Epidermal melanocyte (primary cell): ENCODE data around the gene PPP6R3.

ENCODE experiments used
- DNase-seq: peaks from one replicate; pipeline ENCODE4 v3.0.0; 2011; ENCODE audit warnings: low spot score; ENCODE audit not compliant: insufficient read length

Gene PPP6R3

GRCh38 chr11:68495220-68495729, 34.7 kb downstream of the PPP6R3 start:
- DNase-seq, result no peak

DNA sequence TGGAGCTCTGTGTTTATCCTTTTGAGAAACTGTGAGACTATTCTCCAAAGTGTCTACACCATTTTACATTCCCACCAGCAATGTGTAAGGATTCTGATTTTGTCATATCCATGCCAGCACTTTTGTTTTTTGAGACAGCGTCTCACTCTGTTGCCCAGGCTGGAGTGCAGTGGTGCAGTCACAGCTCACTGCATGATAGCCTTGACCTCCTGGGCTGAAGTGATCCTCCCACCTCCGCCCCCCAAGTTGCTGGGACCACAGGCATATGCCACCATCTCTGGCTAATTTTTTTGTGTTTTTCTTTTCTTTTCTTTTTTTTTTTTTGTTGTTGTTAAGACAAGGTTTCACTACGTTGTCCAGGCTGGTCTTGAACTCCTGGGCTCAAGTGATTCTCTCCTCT, 35.3 kb downstream of the PPP6R3 start:
- DNase-seq, result no peak

DNA sequence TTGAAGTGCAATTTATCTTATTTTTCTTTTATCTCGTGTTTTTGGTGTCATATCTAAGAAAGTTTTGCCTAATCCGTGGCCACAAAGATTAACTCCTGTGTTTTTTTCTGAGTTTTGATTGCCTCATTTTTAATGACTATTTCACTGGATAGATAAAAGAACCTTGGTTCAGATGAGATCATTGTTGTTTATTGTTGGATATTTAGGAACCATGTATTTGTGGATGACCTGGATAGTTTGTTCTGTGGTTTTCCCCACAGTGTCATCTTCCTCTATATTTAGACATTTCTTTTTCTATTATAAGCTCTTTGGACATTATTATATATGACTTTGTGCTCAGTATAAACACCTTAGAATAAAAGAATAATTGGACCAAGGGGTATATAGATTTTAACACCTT, 37.2 kb downstream of the PPP6R3 start:
- DNase-seq, result no peak

DNA sequence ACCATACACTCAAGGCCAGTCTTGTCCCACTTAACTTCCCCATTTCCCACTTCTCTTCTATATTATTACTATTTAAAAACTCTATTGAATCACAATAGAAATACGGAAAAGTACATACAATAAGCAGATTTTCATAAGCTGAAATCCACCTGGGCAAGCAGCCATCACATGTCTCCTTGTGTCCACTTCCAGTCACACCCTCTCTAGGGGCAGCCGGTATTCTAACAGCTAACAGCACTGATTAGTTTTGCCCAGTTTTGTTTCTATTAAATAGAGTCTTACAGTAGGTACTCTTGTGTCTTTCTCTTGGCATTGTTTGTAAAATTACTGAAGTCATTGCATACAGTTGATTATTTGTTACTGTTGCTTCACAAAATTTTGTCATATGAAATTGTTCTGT, 37.8 kb downstream of the PPP6R3 start:
- DNase-seq, result no peak

- DNase-seq, result no peak
Measured at GRCh38 chr11:68498903-68499883, 38.6 kb downstream of the PPP6R3 start.

DNA sequence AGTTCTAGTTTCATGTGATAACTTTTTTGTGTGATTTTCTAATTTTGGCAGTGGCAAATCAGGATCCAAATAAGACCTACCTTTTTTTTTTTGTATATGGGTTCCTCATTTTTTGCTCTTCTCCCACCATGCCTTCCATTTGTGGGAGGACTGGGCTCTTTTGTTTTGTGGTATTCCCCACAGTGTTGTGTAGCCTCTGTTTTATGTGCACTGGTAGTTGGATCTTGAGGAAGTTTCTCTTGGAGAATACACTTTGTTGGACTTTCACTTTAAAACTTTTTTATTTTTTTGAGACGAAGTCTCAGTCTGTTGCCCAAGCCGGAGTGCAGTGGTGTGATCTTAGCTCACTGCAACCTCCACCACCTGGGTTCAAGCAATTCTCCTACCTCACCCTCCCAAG, 39.7 kb downstream of the PPP6R3 start:
- no peak for DNase-seq

GRCh38 chr11:68501813-68502212, 41.3 kb downstream of the PPP6R3 start:
- no peak for DNase-seq

GRCh38 chr11:68503251-68503687, 42.7 kb downstream of the PPP6R3 start:
- no peak for DNase-seq

DNA sequence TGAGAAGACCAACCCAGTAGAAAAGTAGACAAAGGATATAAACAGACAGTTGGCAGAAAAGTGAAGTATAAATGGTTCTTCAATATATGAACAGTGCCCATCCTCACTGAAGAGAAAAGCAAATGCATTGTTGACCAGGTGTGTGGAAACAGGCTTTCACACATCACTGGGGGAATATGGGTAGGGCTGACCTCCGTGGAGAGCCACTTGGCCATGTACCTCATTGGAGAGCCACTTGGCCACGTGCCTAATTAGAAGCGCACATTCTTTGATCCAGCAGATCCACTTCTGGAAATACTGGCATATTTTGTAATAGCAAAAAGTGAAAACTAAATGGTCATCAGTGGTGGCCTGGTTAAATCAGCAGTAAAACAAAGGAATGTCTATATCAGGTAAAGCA, 43.2 kb downstream of the PPP6R3 start:
- DNase-seq, result no peak

GRCh38 chr11:68504432-68505066, 44.0 kb downstream of the PPP6R3 start:
- no peak for DNase-seq

DNA sequence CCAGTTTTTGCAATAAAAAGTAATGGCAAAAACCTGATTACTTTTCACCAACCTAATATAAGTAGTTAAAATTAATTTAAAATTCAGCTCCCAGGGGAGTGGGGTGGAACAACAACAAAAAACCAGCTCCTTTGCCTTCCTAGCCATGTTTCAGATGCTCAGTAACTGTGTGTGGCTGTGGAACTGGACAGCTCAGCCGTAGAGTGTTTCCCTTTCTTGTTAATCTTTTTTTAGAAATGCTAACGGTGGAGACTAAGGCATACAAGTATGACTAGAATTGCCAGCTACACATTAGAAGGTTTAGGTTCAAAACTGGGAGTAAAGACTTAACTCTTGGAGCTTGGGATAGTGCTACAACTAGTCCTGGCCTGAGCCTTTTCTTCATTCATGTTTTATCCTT, 45.0 kb downstream of the PPP6R3 start:
- DNase-seq, result no peak

GRCh38 chr11:68506908-68507307, 46.4 kb downstream of the PPP6R3 start:
- no peak for DNase-seq

- DNase-seq, result no peak
Measured at GRCh38 chr11:68508425-68508824, 47.9 kb downstream of the PPP6R3 start.

DNA sequence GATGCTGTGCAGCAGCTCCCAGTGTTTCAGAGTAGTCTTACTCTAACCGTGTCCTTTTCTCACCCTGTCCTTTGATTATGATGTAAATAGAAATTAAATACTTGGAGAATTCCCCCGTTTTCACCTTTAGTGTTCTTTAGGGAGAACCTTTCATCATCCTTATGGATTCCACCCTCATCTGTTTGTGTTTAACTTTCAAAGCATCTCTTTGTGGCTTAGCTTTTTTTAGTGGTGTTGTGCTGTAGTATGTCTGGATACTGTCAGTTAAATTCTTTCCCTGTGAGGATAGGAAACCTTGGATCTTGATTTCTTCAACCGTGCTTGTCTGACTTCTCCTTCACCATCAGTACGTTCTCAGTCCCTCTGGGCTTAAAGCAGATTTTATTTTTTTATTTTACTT, 48.5 kb downstream of the PPP6R3 start:
- no peak for DNase-seq

DNA sequence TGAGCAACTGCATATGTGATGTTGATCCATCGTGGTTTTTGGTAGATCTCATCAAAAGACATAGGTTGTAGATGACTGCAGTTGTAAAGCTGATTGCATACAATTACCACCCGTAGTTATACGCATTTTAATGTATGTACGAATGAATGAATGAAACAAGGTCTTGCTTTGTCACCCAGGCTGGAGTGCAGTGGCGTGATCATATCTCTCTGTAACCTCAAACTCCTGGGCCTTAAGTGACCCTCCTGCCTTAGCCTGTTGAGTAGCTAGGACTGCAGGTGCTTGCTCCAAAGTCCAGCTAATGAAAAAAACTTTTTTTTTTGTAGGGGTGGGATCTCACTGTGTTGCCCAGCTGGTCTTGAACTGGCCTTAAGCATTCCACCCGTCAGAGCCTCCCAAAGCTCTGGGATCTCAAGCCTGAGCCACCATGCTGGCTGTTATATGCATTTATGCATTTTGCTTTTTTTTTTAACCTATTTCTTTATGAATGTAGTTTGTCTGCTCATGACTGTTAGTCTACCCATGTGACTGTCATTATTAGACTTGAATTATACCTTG, 53.5 kb downstream of the PPP6R3 start:
- DNase-seq, result no peak

DNA sequence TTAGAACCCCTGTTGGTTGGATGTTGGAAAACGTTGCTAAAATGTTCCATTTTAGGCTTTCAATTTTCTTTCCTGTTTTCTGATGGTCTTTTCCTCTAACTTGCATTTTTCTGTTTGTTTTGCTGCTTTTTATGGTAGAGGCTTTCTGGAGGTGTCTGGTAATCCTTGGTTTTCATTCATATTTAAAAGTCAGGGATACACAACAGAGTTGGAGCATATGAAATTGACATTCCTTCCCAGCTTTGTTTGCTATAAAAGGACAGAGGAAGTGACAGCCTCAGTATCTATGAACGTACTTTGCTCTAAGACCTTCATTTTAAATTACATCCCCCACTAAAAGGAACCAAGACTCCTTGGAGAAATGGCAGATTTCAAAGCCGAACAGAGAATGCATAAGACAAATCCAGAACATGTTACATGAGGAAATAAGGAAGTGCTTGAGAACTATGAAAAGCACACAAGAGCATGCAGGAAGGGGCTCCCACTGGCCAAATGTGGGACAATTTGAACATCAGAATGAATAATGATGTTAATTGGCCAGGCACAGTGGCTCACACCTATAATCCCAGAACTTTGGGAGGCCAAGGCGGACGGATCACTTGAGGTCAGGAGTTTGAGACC, 56.7 kb downstream of the PPP6R3 start:
- no peak for DNase-seq

DNA sequence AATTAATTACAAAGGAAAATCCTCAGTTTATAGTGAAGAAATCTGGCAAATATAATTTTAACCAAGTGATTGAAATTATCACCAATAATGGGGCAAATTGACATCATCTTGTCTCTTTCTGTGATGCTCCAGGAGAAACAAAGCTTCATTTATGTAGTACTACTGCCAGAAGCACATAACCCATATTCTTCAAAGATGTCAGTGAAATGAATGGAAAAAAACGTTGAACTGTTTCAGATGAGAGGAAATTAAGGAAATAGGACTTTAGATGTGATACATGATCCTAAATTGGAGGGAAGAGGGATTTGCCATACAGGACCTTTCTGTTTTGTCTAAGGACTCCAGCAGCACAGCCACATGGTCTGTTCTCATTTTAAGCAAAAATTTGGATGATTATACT, 57.6 kb downstream of the PPP6R3 start:
- no peak for DNase-seq

- DNase-seq, result no peak
Measured at GRCh38 chr11:68521969-68522652, 61.6 kb downstream of the PPP6R3 start.

GRCh38 chr11:68523033-68523432, 62.5 kb downstream of the PPP6R3 start:
- DNase-seq, result no peak

DNA sequence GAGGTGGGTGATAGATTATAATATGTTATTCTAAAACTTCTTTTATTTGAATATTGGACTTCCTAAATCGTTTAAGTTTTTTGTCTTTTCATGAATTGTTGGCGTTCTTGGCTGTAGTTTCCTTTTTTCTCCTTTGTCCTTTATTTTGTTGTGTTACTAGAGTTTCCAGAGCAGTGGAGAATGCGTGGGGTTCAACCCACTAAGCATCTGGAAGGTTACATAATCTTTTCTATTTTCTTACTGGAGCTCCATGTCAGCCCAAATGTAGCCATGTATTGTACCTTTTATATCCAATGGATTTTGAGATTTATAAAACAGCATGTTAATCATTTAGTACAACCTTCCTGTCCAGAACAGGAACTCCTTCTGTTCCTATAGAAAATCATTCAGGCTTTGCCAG, 63.2 kb downstream of the PPP6R3 start:
- DNase-seq, result no peak

GRCh38 chr11:68524213-68524612, 63.7 kb downstream of the PPP6R3 start:
- DNase-seq, result no peak
